Peyer's patch (tissue), 4 donors: ENCODE measurements around the gene C7orf57.

Experiments used
- POLR2A ChIP-seq, 2 donors: fragments of 450-650 bp; IDR thresholded peaks; one replicate each; pipeline ENCODE4 v1.5.1; 2017; ENCODE audit warnings: antibody characterized with exemption in 2 of 2, mild to moderate bottlenecking in 2 of 2, moderate library complexity in 2 of 2
- TF ChIP-seq, protein P1 (sequence below), 6 experiments: fragments of 450-650 bp in 4 of 6; fragments of 200-600 bp in 2 of 6; sonication (generic) in 1 of 6; IDR thresholded peaks; one replicate each; pipeline ENCODE4 v1.5.1; 2017 to 2019; ENCODE audit warnings: antibody characterized with exemption in 6 of 6, mild to moderate bottlenecking in 3 of 6, moderate library complexity in 1 of 6

DNA sequence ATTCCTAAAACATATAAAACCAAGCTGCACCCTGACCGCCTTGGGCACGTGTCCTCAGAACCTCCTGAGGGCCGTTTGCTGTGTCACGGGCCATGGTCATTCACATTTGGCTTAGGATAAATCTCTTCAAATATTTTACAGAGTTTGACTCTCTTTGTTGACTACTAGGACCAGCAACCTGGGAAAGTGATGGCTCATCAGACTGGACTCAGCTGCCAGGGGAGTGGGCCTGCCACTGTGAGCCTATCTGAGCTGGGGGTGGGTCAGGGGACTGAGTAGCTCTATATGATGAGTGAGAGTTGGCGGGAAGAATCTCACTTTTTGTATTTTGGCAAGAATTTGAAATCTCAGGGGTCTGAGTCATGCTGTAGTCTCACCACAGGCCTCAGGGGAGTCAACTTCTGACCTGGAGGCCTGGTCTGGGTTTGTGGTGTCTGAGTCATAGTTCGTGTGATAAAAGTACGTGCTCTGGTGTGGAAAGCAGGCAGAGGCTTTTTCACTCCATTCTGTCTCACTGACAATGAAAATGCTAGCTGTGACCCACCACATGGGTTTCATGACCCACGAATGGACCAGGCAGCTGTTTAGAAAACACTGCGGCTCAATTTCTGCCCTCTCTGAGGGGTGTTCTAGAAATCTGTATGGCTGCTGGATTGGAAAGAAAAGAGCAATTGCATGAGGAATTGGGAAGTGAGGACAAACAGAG lies 49.5 kb downstream of the C7orf57 start:
- peak in 1 of 2 donors; percentile 23 for TF ChIP-seq POLR2A (IDR thresholded peaks at IDR 0.05)
- TF ChIP-seq, protein P1, sequence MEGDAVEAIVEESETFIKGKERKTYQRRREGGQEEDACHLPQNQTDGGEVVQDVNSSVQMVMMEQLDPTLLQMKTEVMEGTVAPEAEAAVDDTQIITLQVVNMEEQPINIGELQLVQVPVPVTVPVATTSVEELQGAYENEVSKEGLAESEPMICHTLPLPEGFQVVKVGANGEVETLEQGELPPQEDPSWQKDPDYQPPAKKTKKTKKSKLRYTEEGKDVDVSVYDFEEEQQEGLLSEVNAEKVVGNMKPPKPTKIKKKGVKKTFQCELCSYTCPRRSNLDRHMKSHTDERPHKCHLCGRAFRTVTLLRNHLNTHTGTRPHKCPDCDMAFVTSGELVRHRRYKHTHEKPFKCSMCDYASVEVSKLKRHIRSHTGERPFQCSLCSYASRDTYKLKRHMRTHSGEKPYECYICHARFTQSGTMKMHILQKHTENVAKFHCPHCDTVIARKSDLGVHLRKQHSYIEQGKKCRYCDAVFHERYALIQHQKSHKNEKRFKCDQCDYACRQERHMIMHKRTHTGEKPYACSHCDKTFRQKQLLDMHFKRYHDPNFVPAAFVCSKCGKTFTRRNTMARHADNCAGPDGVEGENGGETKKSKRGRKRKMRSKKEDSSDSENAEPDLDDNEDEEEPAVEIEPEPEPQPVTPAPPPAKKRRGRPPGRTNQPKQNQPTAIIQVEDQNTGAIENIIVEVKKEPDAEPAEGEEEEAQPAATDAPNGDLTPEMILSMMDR (IDR thresholded peaks at IDR 0.05) = peak in 2 of 6 experiments; percentile 7 to 24
